OCI-M2 (cell line): ENCODE results near the gene USP17L29.
"Not testable (repeated sequence)": the region's sequence is repeated elsewhere in the genome, so short reads cannot be mapped to it uniquely, and the experiment has no call there.

Experiments used
- DNase-seq: peaks from one replicate; lab custom pipeline; 2025; ENCODE audit not compliant: unreplicated experiment; lab: John Stamatoyannopoulos, UW

Gene USP17L29

GRCh38 chr4:9353338-9353737, at the start of gene USP17L29:
Gene USP17L29, plus strand, starts transcription at chr4:9353638. Its CDS starts 0 bp downstream, at chr4:9353638.
- DNase-seq = not testable (repeated sequence)

- DNase-seq = not testable (repeated sequence)
Measured at GRCh38 chr4:9324191-9324590, 29.2 kb upstream of the USP17L29 start.

- not testable (repeated sequence) for DNase-seq
Measured at GRCh38 chr4:9324865-9325264, 28.6 kb upstream of the USP17L29 start, which contains the start of gene USP17L24. Gene USP17L24, plus strand, starts transcription at chr4:9325165. Its CDS starts 0 bp downstream, at chr4:9325165.

- not testable (repeated sequence) for DNase-seq
Measured at GRCh38 chr4:9329611-9330010, 23.8 kb upstream of the USP17L29 start, which contains the start of gene USP17L25. Gene USP17L25, plus strand, starts transcription at chr4:9329911. Its CDS starts 0 bp downstream, at chr4:9329911.

GRCh38 chr4:9334358-9334757, 19.1 kb upstream of the USP17L29 start, which contains the start of gene USP17L26:
Gene USP17L26, plus strand, starts transcription at chr4:9334658. Its CDS starts 0 bp downstream, at chr4:9334658.
- not testable (repeated sequence) for DNase-seq

- DNase-seq = not testable (repeated sequence)
Measured at GRCh38 chr4:9339103-9339502, 14.3 kb upstream of the USP17L29 start, which contains the start of gene USP17L5. Gene USP17L5, plus strand, starts transcription at chr4:9339403. Its CDS starts 0 bp downstream, at chr4:9339403.

GRCh38 chr4:9343848-9344247, 9.6 kb upstream of the USP17L29 start, which contains the start of gene USP17L27:
Gene USP17L27, plus strand, starts transcription at chr4:9344148. Its CDS starts 0 bp downstream, at chr4:9344148.
- not testable (repeated sequence) for DNase-seq

GRCh38 chr4:9348593-9348992, 4.8 kb upstream of the USP17L29 start, which contains the start of gene USP17L28:
Gene USP17L28, plus strand, starts transcription at chr4:9348893. Its CDS starts 0 bp downstream, at chr4:9348893.
- not testable (repeated sequence) for DNase-seq

- not testable (repeated sequence) for DNase-seq
Measured at GRCh38 chr4:9350866-9351265, 2.6 kb upstream of the USP17L29 start.

- DNase-seq = not testable (repeated sequence)
Measured at GRCh38 chr4:9362829-9363228, 9.4 kb downstream of the USP17L29 start, which contains the start of gene USP17L30. Gene USP17L30, plus strand, starts transcription at chr4:9363129. Its CDS starts 0 bp downstream, at chr4:9363129.

- not testable (repeated sequence) for DNase-seq
Measured at GRCh38 chr4:9379881-9380280, 26.4 kb downstream of the USP17L29 start.

GRCh38 chr4:9381012-9381534, 27.6 kb downstream of the USP17L29 start:
- DNase-seq = not testable (repeated sequence)

GRCh38 chr4:9384126-9384525, 30.7 kb downstream of the USP17L29 start:
- no peak for DNase-seq

GRCh38 chr4:9389001-9389400, 35.6 kb downstream of the USP17L29 start:
- not testable (repeated sequence) for DNase-seq
